Left lung (tissue), 10 donors: ENCODE results near the gene MPP2. TPM values are rescaled to one million over a fixed set of nuclear protein-coding genes. Genes with fewer than 3 reads are reported as not detected.
"Not testable (repeated sequence)": the region's sequence is repeated elsewhere in the genome, so short reads cannot be mapped to it uniquely, and the experiment has no call there.

Experiments used
- ATAC-seq: fragments of 200-7000 bp; cut with Tn5 transposase; one replicate; pipeline ENCODE4 v1.9.1; 2020; ENCODE audit warnings: moderate library complexity
- DNase-seq, 4 donors: peaks; one replicate each; pipeline ENCODE4 v3.0.0-alpha.2; 2013 to 2020
- H3K27ac ChIP-seq, 2 donors: fragments of 200-600 bp; sonication (generic) in 1 of 2; one replicate each; pipeline versions ENCODE4 v1.5.0 to v1.8.0; 2020 to 2021
- H3K27me3 ChIP-seq, 2 donors: fragments of 200-600 bp; sonication (generic) in 1 of 2; one replicate each; pipeline versions ENCODE4 v1.5.0 to v1.8.0; 2020 to 2021
- H3K36me3 ChIP-seq, 2 donors: fragments of 200-600 bp; sonication (generic) in 1 of 2; one replicate each; pipeline versions ENCODE4 v1.5.0 to v1.8.0; 2020 to 2021
- H3K4me1 ChIP-seq, 2 donors: fragments of 200-600 bp; one replicate each; pipeline ENCODE4 v1.8.0; 2021
- H3K4me3 ChIP-seq, 2 donors: fragments of 200-600 bp; sonication (generic) in 1 of 2; one replicate each; pipeline versions ENCODE4 v1.5.0 to v1.8.0; 2020 to 2021; ENCODE audit warnings: mild to moderate bottlenecking in 1 of 2
- H3K9me3 ChIP-seq, 2 donors: fragments of 200-600 bp; sonication (generic) in 1 of 2; one replicate each; pipeline versions ENCODE4 v1.5.0 to v1.8.0; 2020 to 2021
- CTCF ChIP-seq, 2 donors: fragments of 200-600 bp; sonication (generic) in 1 of 2; IDR thresholded peaks; one replicate each; pipeline versions ENCODE4 v1.5.0 to v1.8.0; 2021; ENCODE audit warnings: antibody characterized with exemption in 2 of 2
- intact Hi-C, 2 donors: fragments of 100-400 bp; cut with DNase I; formaldehyde crosslinking; loops; one replicate each; pipeline versions ENCODE4 v1.11.2 to v1.14.2; 2022
- polyA plus RNA-seq, 6 donors: library from polyadenylated mRNA; unstranded; fragments of 120-200 nt; gene quantifications; one replicate each; pipeline ENCODE4 v1.2.1, GENCODE V29; 2013; ENCODE audit not compliant: insufficient read length in 6 of 6
- total RNA-seq, 2 donors: library from RNA; stranded (reverse); fragmentation: NEBNext Ultra II Directional; extraction: Animal tissue kit (Norgen Biotek cat#: 25700); gene quantifications; one replicate each; pipeline ENCODE4 v1.2.1, GENCODE V29; 2021
- donor health status: DM: no; HTN: yes; CAD: no.
- donor health status: DM: no; HTN: no; CAD: no.

The MPP2 gene
- total and polyA plus RNA-seq, 8 donors: 1.5 to 4.9 (median 4.5) TPM

- intact Hi-C loops: no loop called here
- no peak overlapping the region for H3K27ac ChIP-seq
- no peak for TF ChIP-seq CTCF (IDR thresholded peaks at IDR 0.05)
- no peaks in the 10 kb centered on the region for H3K36me3 ChIP-seq
- H3K9me3 ChIP-seq: no peaks in the 10 kb centered on the region
- ATAC-seq (peak; percentile 99), DNase-seq (peak; percentile 78 to 93 (median 88))
- H3K4me1 ChIP-seq: peaks cover 6 to 12% of the 10 kb centered on the region in 2 donors
- H3K4me3 ChIP-seq: peak overlapping the region; percentile 22 to 31
- peaks cover 4 to 68% of the 10 kb centered on the region in 2 donors for H3K27me3 ChIP-seq
Observed at GRCh38 chr17:43900183-43900857, 7.0 kb downstream of the MPP2 start.

GRCh38 chr17:43898446-43898845, 8.9 kb downstream of the MPP2 start:
- Histone ChIP-seq H3K9me3 (no peaks in the 10 kb centered on the region), H3K4me1 (peaks cover 6 to 12% of the 10 kb centered on the region in 2 donors), H3K27me3 (peaks cover 0 to 49% of the 10 kb centered on the region in 2 donors), H3K27ac (no peak overlapping the region), H3K4me3 (no peak overlapping the region), H3K36me3 (no peaks in the 10 kb centered on the region)
- no peak for DNase-seq
- TF ChIP-seq CTCF (IDR thresholded peaks at IDR 0.05): no peak
- ATAC-seq: no peak
- intact Hi-C loops: no loop called here

GRCh38 chr17:43897831-43898230, 9.5 kb downstream of the MPP2 start:
- intact Hi-C loops: no loop called here
- no peak for TF ChIP-seq CTCF (IDR thresholded peaks at IDR 0.05)

GRCh38 chr17:43894494-43894893, 12.8 kb downstream of the MPP2 start:
- H3K4me3 ChIP-seq, ATAC-seq, H3K9me3 ChIP-seq, DNase-seq, H3K36me3 ChIP-seq, H3K27ac ChIP-seq, intact Hi-C loops, H3K4me1 ChIP-seq: not testable (repeated sequence)
- H3K27me3 ChIP-seq: peaks cover 0 to 16% of the 10 kb centered on the region in 2 donors

More at GRCh38 chr17:43897831-43898230, 9.5 kb downstream of the MPP2 start:
- ATAC-seq: no peak
- Histone ChIP-seq H3K27me3 (peaks cover 0 to 44% of the 10 kb centered on the region in 2 donors), H3K36me3 (no peaks in the 10 kb centered on the region), H3K4me3 (no peak overlapping the region), H3K9me3 (no peaks in the 10 kb centered on the region), H3K27ac (no peak overlapping the region), H3K4me1 (peaks cover 6 to 12% of the 10 kb centered on the region in 2 donors)
- DNase-seq: no peak

- Histone ChIP-seq H3K27me3 (peaks cover 0 to 11% of the 10 kb centered on the region in 2 donors), H3K36me3 (no peaks in the 10 kb centered on the region), H3K4me1 (no peaks in the 10 kb centered on the region), H3K4me3 (no peak overlapping the region), H3K27ac (no peak overlapping the region), H3K9me3 (no peaks in the 10 kb centered on the region)
- DNase-seq (no peak), ATAC-seq (no peak)
- intact Hi-C loops: no loop called here
- TF ChIP-seq CTCF (IDR thresholded peaks at IDR 0.05): no peak
Observed at GRCh38 chr17:43892647-43892952, 14.7 kb downstream of the MPP2 start.
